KBM-7 (cell line): ENCODE results near the gene GABRR3.

Source experiments
- DNase-seq: peaks from one replicate; pipeline ENCODE4 v3.0.0-alpha.2; 2015
- in situ Hi-C: fragments of 300-500 bp; cut with MboI; formaldehyde crosslinking; loops from 2 replicates; pipeline ENCODE4 v1.14.3; 2020; ENCODE audit warnings: low sequenced_read_pairs, low pct_unique_long_range_greater_than_20kb, mixed read lengths

GABRR3 gene

GRCh38 chr3:97999103-97999502 lies 36.0 kb downstream of the GABRR3 start:
- in situ Hi-C loops, result no loop called here
- DNase-seq, result no peak

- DNase-seq, result peak; percentile 22
- in situ Hi-C loops, result no loop called here
Measured at GRCh38 chr3:97996988-97997387, 38.1 kb downstream of the GABRR3 start.

GRCh38 chr3:97994328-97994945 lies 40.7 kb downstream of the GABRR3 start:
- DNase-seq, result no peak
- in situ Hi-C loops, result no loop called here

- DNase-seq, result no peak
- in situ Hi-C loops, result no loop called here
Measured at GRCh38 chr3:97993526-97993925, 41.6 kb downstream of the GABRR3 start.

GRCh38 chr3:97992547-97993173 lies 42.5 kb downstream of the GABRR3 start:
- no peak for DNase-seq
- in situ Hi-C loops, result no loop called here

- no peak for DNase-seq
- in situ Hi-C loops, result no loop called here
Measured at GRCh38 chr3:97991293-97991682, 43.8 kb downstream of the GABRR3 start.

- no peak for DNase-seq
Measured at GRCh38 chr3:97990624-97991292, 44.4 kb downstream of the GABRR3 start.

GRCh38 chr3:97988784-97989568 lies 46.1 kb downstream of the GABRR3 start:
- in situ Hi-C loops, result no loop called here
- no peak for DNase-seq

More at GRCh38 chr3:97990624-97991292, 44.4 kb downstream of the GABRR3 start:
- in situ Hi-C loops, result no loop called here

GRCh38 chr3:97987306-97987705 lies 47.8 kb downstream of the GABRR3 start:
- DNase-seq, result no peak
- in situ Hi-C loops, result no loop called here

- in situ Hi-C loops, result no loop called here
- DNase-seq, result no peak
Measured at GRCh38 chr3:97983933-97984491, 51.1 kb downstream of the GABRR3 start.

- no peak for DNase-seq
Measured at GRCh38 chr3:97981886-97982285, 53.2 kb downstream of the GABRR3 start.

GRCh38 chr3:97979610-97980009 lies 55.5 kb downstream of the GABRR3 start:
- no peak for DNase-seq
- in situ Hi-C loops, result no loop called here

More at GRCh38 chr3:97981886-97982285, 53.2 kb downstream of the GABRR3 start:
- in situ Hi-C loops, result no loop called here

- in situ Hi-C loops, result no loop called here
- no peak for DNase-seq
Measured at GRCh38 chr3:97975466-97975865, 59.6 kb downstream of the GABRR3 start.

- in situ Hi-C loops, result no loop called here
- no peak for DNase-seq
Measured at GRCh38 chr3:97974996-97975395, 60.1 kb downstream of the GABRR3 start.

GRCh38 chr3:97972976-97973375 lies 62.1 kb downstream of the GABRR3 start:
- no peak for DNase-seq
- in situ Hi-C loops, result no loop called here

GRCh38 chr3:97971679-97972567 lies 63.2 kb downstream of the GABRR3 start, which contains the start of gene RIOX2:
Gene RIOX2, minus strand, starts transcription at chr3:97972431. Its CDS starts 4,838 bp downstream, at chr3:97967593.
- in situ Hi-C loops, result no loop called here
- DNase-seq, result peak; percentile 74

GRCh38 chr3:97970956-97971620 lies 64.0 kb downstream of the GABRR3 start:
- in situ Hi-C loops, result no loop called here

GRCh38 chr3:97970156-97970555 lies 65.0 kb downstream of the GABRR3 start:
- in situ Hi-C loops, result no loop called here
- no peak for DNase-seq

More at GRCh38 chr3:97970956-97971620, 64.0 kb downstream of the GABRR3 start:
- no peak for DNase-seq
